Mesenteric fat pad (tissue), 1 donor: Measurements from ENCODE around the gene STAC. TPM values are rescaled to one million over a fixed set of nuclear protein-coding genes. Genes with fewer than 3 reads are reported as not detected.
"Not testable (repeated sequence)": the region's sequence is repeated elsewhere in the genome, so short reads cannot be mapped to it uniquely, and the experiment has no call there.

Experiments used
- DNase-seq: peaks from one replicate; pipeline ENCODE4 v3.0.0-alpha.2; 2020; ENCODE audit warnings: low spot score
- total RNA-seq: library from RNA; stranded (reverse); fragmentation: NEBNext Ultra II Directional; extraction: Animal tissue kit (Norgen Biotek cat#: 25700); gene quantifications from one replicate; pipeline ENCODE4 v1.2.1, GENCODE V29; 2021
- donor health status: DM: yes; HTN: yes; CAD: no.

STAC gene
- total RNA-seq, 1 donor from 2014 or later, result 1.1 TPM

DNA sequence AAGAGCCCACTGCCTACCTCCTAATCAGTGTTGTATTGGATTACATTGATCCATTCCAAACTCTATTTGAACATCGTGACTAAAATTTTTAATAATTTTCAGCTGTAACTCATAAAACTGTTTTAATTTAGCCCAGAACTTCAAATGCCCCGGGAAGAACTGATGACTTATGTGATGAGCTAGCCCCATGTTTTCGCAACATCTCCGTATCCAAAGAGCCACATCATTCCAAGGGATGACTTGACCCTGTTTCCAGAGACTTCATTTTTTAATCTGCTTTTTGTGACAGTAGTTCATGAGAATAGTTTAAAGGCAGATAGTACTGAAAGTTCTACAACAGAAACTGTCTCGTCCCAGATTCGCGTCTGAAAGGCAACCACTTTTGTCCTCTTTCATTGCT lies 97.4 kb downstream of the STAC start:
- no peak for DNase-seq

- DNase-seq, result no peak
Measured at GRCh38 chr3:36480911-36481648, 100.8 kb downstream of the STAC start.

DNA sequence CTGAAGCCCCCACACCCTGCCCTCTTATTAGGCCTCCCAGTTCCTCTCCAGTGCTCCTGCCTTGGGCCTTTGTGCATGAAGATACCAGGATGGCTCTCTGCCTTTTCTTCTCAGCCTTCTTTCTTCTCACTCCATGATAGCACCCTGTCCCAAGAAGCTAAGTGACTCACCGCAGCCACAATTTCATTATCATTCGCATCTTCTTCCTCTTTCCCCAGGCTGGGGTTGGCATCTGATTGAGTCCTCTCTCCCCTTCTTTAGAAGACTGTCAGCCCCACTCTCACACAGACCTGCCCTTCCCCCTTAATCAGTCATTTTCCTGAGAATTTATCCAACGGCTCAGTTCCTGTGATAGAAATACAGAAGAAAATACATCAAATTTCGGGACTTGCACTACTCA lies 102.0 kb downstream of the STAC start:
- no peak for DNase-seq

DNA sequence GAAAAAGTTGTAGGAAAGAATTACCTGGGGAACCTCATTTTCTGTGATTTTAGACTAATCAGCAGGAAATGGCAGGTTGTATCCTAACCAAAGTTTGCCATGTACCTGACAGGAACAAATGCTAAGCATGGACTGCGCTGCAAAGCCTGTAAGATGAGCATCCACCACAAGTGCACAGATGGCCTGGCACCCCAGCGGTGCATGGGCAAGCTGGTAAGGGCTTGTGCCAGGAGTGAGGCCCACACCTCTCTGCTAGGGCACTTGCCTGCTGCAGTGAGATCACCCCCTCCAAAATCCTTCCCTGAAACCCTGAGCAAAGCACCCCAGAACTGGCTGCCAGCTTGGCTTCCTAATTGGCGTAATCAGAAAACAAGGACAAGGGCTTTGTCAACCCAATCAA lies 102.6 kb downstream of the STAC start:
- no peak for DNase-seq

- no peak for DNase-seq
Measured at GRCh38 chr3:36483709-36484108, 103.4 kb downstream of the STAC start.

DNA sequence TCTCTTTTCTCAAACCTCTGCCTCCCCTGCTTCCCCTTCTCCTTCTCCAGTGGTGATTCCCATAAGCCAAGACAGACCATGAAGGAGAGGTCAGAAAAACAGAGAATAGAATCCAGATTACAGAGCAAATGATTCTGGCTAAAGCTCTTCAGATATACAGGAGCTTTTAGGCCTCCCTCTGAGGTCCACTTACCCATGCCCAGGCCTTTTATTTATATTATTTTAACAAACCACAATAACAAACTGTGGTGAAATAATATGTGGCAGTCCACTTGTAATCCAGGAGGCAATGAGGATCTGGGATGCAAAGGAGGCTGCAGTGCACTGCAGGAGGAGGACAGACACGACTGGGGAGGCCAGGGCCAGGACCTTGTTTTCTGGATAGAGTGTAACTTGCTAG lies 104.1 kb downstream of the STAC start:
- DNase-seq, result no peak

GRCh38 chr3:36486009-36486795 lies 105.9 kb downstream of the STAC start:
- DNase-seq, result no peak

GRCh38 chr3:36487616-36488015 lies 107.3 kb downstream of the STAC start:
- no peak for DNase-seq

- DNase-seq, result no peak
Measured at GRCh38 chr3:36488077-36488789, 107.9 kb downstream of the STAC start.

DNA sequence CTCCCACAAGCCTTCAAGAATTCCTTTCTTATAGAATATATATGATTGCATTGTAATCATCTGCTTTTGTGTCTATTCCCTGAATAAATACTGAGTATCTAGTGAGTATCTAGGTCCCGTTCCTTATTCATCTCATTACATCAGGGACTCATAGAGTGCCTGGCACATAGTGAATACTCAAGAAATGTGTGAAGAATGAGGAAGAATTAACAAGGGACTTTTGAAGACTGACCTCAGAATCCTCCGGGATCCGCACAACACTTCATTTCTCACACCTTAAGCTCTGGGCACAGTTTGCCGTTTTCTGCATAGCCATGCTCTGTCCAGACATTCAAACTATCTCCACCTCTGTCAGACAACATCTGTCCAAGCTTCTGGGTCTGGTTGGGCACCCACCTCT lies 108.8 kb downstream of the STAC start:
- DNase-seq, result no peak

DNA sequence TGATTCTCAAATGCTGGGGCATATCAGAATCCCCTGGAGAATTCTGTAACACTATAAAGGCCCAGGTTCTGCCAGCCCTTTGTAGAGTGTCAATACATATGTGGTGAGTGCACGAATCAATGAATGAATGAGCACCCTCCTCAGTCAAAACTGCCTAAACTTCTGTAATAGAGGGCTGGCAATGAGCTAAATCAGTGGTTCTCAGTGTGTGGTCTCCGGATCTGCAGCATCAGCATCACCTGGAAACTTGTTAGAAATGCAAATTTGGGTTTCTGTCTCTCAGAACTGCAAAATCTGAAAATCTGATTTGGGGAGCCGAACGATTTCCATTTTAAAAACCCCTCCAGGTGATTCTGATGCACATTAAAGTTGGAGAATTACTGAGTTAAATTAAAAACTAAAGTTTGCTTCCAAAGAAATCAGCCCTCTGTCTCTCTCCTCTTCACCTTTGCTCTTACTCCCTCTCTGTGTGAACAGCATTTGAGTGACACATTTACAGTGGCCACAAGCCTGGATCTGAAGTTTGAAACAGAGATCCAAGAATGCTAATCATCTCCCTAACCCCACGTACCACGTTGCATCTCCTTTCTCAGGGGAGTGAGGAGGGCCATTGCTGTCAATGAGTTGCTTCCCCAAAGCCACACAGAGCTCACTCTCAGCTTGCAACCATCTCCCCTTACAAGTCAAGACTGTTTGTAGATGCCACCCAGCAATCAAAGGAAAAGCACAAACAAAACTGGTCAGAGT lies 109.5 kb downstream of the STAC start:
- DNase-seq, result no peak

DNA sequence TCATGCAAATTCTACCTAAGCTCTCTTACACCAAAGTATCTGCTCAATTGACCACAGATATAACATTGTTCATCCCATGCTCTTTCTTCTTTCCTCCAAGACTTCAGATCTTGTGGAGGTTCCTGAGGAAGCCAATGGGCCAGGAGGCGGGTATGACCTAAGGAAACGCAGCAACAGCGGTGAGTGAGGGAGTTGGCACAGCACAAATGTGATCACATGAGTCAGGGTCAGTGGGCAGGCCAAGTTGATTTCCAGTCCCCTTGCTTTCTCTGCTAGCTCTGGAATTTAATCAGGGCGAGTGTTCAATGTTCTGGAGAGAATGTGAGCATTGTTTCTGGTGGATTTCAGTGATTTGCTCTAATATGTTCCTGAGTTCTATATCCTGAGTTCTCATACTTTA lies 112.7 kb downstream of the STAC start:
- DNase-seq, result no peak

DNA sequence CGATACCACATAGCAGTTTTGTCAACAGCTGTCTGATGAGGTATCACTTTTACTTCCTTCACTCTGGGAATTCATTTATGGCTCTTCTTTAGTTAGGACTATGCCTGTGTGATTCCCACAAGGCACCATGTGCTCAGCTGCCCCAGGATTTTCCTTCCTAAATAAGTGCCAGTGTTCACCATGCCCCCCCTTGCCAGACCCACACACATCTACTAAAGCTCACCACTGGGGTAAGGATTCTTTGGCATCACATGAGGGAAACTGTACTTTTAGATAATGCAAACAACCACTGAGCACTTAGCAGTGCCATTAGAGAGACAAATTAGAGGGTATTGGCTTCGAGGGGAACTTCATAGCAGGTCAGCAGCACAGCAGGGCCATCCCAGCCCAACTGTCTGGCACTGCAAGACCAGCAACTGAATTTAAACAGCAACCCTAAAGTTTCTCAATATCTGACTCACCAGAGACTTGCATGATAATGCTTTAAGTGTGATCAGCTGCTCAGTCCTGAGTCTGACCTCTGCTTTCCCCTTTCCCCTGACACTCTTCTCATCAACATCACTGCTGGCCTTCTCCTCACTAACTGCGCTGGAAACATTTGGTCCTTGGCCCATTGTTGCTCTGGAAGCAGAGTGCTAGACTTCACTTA lies 114.3 kb downstream of the STAC start:
- DNase-seq, result no peak

DNA sequence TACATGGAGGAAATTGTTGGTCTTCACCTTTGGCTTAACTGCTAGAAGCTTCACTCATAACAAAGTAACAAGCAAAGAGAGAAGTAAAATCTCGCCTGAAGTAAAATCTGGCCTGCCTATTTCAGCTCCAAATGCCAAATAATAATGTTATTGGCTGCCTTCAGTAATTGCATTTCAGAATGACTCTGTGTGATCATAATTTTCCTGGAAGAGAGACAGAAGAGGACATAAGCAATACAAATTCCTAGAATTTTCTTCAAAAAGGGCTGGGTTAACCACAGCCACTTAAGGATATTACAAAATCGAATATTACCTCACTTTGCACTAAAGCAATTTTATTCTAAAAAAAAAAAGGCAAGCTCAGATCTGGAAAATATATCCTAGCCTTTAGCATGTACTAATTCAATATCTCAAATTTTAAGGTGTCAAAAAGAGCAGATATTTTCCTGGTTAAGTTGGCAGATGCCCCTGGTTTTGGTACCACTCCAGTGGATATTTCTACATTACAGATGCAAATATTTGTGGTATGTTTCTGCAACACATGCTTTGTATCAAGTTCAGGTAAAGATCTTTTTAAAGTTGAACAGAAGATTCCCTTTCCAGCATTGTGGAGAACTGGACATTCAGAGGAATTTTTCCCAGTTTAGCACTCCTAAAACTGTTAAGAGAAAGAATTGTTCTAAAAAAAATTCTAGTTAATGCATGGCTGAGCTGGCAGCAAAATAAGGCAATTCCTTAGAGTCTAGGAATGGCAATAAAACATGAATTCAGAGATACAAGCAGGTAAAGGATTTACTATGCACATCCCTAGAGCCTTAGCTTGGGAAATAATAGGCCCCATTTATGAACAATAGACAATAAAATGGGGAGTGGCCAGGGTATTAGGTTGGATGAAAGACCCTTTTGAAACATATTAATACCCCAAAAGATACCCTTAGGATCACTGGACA lies 116.7 kb downstream of the STAC start:
- DNase-seq, result no peak

DNA sequence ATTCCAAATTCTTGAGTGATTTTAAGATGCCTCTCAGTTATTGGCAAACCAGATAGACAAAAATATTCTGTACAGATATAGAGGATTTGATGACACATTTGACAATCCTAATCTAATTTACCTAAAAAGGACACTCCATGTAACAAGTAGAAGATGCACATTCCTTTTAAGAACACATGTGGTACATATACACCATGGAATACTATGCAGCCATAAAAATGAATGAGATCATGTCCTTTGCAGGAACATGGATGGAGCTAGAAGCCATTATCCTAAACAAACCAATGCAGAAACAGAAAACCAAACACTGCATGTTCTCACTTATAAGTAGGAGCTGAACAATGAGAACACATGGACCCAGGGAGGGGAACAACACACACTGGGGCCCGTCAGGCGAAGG lies 119.7 kb downstream of the STAC start:
- not testable (repeated sequence) for DNase-seq

DNA sequence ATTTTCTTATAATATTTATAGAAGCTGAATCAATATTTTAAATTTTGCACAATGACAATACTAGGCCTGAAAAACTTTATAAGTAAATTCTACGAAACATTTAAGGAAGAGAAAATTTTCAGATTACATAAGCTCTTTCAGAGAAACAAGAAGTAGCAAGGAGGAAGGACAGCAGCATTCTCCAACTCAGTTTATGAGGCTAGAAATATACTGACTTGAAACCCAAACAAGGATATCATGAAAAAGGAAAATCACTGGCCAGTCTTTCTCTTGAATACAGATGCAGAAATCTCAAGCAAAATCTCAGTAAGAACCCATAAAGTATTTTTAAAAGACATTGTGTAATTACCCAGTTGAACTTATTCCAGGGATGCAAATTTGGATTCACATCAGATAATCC lies 121.3 kb downstream of the STAC start:
- no peak for DNase-seq

DNA sequence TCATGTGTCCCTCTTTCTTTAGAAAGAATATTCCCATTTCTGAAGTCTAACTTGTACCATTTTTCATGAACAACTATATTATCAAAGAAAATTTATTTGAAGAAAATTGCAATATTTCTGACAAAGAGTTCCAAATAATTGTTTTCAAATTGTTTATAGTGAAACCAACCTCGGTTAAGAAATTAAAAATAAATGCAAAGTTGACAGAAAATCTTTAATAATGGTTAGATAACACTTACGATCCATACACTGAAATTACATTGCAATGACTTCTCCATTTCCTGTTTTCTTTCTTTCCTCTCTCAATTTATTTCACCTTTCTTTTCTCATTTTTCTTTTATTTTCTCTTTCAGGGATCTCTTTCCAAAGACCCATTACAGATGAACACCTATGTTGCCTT lies 125.1 kb downstream of the STAC start:
- DNase-seq, result no peak

DNA sequence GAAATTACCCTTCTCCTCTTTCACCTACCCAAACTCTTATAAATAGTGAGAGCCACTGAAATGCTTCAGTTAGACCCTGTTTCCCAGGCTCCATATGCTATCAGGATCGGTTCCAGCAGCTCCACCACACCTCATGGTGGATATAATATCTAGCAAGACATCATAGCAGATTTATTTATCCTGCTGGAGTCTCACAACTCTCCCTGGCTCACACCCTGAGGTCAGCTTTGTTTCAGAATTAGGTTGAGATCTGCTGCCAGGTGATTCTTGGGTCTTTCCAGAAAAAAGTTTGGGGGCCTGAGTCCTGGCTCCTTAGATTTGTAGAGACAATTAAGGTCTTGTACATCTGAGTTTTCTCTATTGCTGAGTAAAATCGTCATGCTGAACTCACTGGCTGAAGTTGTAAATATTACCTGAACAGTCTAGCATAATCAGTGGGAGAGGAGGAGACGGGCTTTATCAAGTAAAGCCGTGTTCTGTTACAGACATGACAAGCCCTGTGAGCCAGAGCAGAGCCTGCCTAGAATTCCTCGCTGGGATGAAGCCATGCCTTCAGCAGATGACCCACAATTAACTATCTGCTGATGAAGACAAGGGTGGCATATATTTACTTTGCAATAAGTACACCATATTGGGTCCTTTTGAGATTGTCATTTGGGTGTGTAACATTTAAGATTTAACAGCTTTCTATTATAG lies 131.6 kb downstream of the STAC start:
- no peak for DNase-seq

DNA sequence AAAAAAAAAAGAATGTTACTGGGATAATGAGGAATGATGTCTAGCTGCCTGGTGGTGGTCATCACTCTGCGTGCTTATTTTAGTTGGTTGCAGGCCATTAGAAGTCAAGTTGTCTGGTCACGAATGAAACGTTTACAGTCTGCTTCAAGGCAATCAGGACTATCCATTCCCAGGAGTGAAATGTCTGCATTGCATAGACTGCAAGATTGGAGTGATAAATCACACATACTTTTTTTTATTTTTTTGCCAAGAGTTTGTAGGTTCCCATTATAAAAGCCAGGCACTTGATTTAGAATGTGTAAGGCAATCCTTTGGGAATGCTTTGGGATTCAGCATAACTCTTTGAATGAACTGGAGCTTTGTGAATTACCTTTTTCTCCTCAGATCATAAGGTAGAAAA lies 132.3 kb downstream of the STAC start:
- DNase-seq, result no peak
